T1000 (cell line): ENCODE data around the gene FOXC1.
A peak's percentile ranks its signal among the peaks of the same experiment; 100 is the strongest.

Source experiments
- DNase-seq: peaks from one replicate; lab custom pipeline; 2025; ENCODE audit warnings: mixed read lengths; lab: John Stamatoyannopoulos, UW

FOXC1 gene

GRCh38 chr6:1584996-1585668 lies 24.6 kb upstream of the FOXC1 start:
- DNase-seq, result no peak

GRCh38 chr6:1585669-1586049 lies 24.1 kb upstream of the FOXC1 start:
- no peak for DNase-seq

- no peak for DNase-seq
Observed at GRCh38 chr6:1586256-1586655, 23.5 kb upstream of the FOXC1 start.

GRCh38 chr6:1586861-1587450 lies 22.8 kb upstream of the FOXC1 start:
- no peak for DNase-seq

GRCh38 chr6:1587546-1587945 lies 22.2 kb upstream of the FOXC1 start:
- DNase-seq, result no peak

GRCh38 chr6:1587977-1588376 lies 21.7 kb upstream of the FOXC1 start:
- no peak for DNase-seq

- no peak for DNase-seq
Observed at GRCh38 chr6:1589208-1589607, 20.5 kb upstream of the FOXC1 start.

- no peak for DNase-seq
Observed at GRCh38 chr6:1590580-1590979, 19.1 kb upstream of the FOXC1 start.

- no peak for DNase-seq
Observed at GRCh38 chr6:1591243-1591642, 18.5 kb upstream of the FOXC1 start.

GRCh38 chr6:1591926-1592325 lies 17.8 kb upstream of the FOXC1 start:
- no peak for DNase-seq

GRCh38 chr6:1592852-1593251 lies 16.9 kb upstream of the FOXC1 start:
- DNase-seq, result no peak

- DNase-seq, result no peak
Observed at GRCh38 chr6:1593286-1593957, 16.3 kb upstream of the FOXC1 start.

- DNase-seq, result no peak
Observed at GRCh38 chr6:1593958-1594314, 15.8 kb upstream of the FOXC1 start.

- no peak for DNase-seq
Observed at GRCh38 chr6:1594445-1595200, 15.1 kb upstream of the FOXC1 start.

- DNase-seq, result no peak
Observed at GRCh38 chr6:1595271-1596087, 14.2 kb upstream of the FOXC1 start.

- peak; percentile 27 for DNase-seq
Observed at GRCh38 chr6:1596088-1596852, 13.4 kb upstream of the FOXC1 start.

- DNase-seq, result no peak
Observed at GRCh38 chr6:1597121-1597744, 12.5 kb upstream of the FOXC1 start.

- peak; percentile 27 for DNase-seq
Observed at GRCh38 chr6:1597924-1598323, 11.8 kb upstream of the FOXC1 start.

- DNase-seq, result no peak
Observed at GRCh38 chr6:1598433-1598832, 11.3 kb upstream of the FOXC1 start.

- DNase-seq, result no peak
Observed at GRCh38 chr6:1598886-1599285, 10.8 kb upstream of the FOXC1 start.

- DNase-seq, result no peak
Observed at GRCh38 chr6:1599469-1599868, 10.2 kb upstream of the FOXC1 start.
